Type B pancreatic cell (in vitro differentiated cells): ENCODE data around the gene BST2. TPM values are rescaled to one million over a fixed set of nuclear protein-coding genes. Genes with fewer than 3 reads are reported as not detected.

ENCODE experiments used
- DNase-seq: peaks from one replicate; pipeline ENCODE4 v3.0.0; 2021; ENCODE audit warnings: mixed read lengths; ENCODE audit not compliant: unreplicated experiment; ENCODE audit errors: extremely low spot score
- H3K27ac Mint-ChIP-seq: 2 replicates; pipeline ENCODE4 v1.8.0; 2021; ENCODE audit warnings: mild to moderate bottlenecking, mixed read lengths
- H3K27me3 Mint-ChIP-seq: 2 replicates; pipeline ENCODE4 v1.8.0; 2021; ENCODE audit warnings: mixed read lengths
- H3K36me3 Mint-ChIP-seq: 2 replicates; pipeline ENCODE4 v1.8.0; 2021; ENCODE audit warnings: mixed read lengths
- H3K4me1 Mint-ChIP-seq: one replicate; pipeline ENCODE4 v1.8.0; 2021; ENCODE audit warnings: mixed read lengths; ENCODE audit not compliant: unreplicated experiment
- H3K4me3 Mint-ChIP-seq: 2 replicates; pipeline ENCODE4 v1.8.0; 2021; ENCODE audit warnings: mild to moderate bottlenecking, mixed read lengths
- H3K9me3 Mint-ChIP-seq: 2 replicates; pipeline ENCODE4 v1.8.0; 2021; ENCODE audit warnings: mixed read lengths
- CTCF ChIP-seq: fragments of 200-600 bp; sonication (generic); conservative IDR thresholded peaks from 2 replicates; pipeline ENCODE4 v1.5.0; 2021; ENCODE audit warnings: antibody characterized with exemption, mild to moderate bottlenecking
- total RNA-seq: library from RNA; stranded (reverse); gene quantifications from 2 replicates; pipeline ENCODE4 v1.2.1, GENCODE V29; 2021; ENCODE audit warnings: low replicate concordance

BST2 gene
- total RNA-seq, 1 donor from 2014 or later, result 2.5 TPM

GRCh38 chr19:17435218-17435617 lies 29.8 kb upstream of the BST2 start:
- Mint-ChIP-seq H3K27me3 (no peaks in the 10 kb centered on the region), H3K9me3 (no peaks in the 10 kb centered on the region), H3K36me3 (no peaks in the 10 kb centered on the region), H3K4me1 (no peaks in the 10 kb centered on the region), H3K4me3 (no peak overlapping the region), H3K27ac (no peak overlapping the region)
- DNase-seq, result no peak
- TF ChIP-seq CTCF, result no peak

- no peak for TF ChIP-seq CTCF
- Mint-ChIP-seq H3K4me3 (no peak overlapping the region), H3K36me3 (no peaks in the 10 kb centered on the region)
These were observed 26.0 kb upstream of the BST2 start for GRCh38 chr19:17431417-17431816.

GRCh38 chr19:17429641-17430113 lies 24.2 kb upstream of the BST2 start:
- Mint-ChIP-seq H3K27me3 (no peaks in the 10 kb centered on the region), H3K36me3 (no peaks in the 10 kb centered on the region), H3K4me1 (no peaks in the 10 kb centered on the region), H3K27ac (no peak overlapping the region), H3K4me3 (no peak overlapping the region), H3K9me3 (no peaks in the 10 kb centered on the region)
- no peak for DNase-seq
- no peak for TF ChIP-seq CTCF

More at GRCh38 chr19:17431417-17431816, 26.0 kb upstream of the BST2 start:
- no peaks in the 10 kb centered on the region for H3K4me1 Mint-ChIP-seq
- DNase-seq, result no peak
- H3K9me3 Mint-ChIP-seq, result no peaks in the 10 kb centered on the region
- no peak overlapping the region for H3K27ac Mint-ChIP-seq
- no peaks in the 10 kb centered on the region for H3K27me3 Mint-ChIP-seq

GRCh38 chr19:17424743-17425365 lies 19.4 kb upstream of the BST2 start:
- TF ChIP-seq CTCF, result peak; percentile 72
- Mint-ChIP-seq H3K9me3 (no peaks in the 10 kb centered on the region), H3K4me1 (peaks cover 5% of the 10 kb centered on the region), H3K4me3 (peak overlapping the region; percentile 54), H3K36me3 (no peaks in the 10 kb centered on the region), H3K27ac (no peak overlapping the region), H3K27me3 (no peaks in the 10 kb centered on the region)
- peak; percentile 78 for DNase-seq

- Mint-ChIP-seq H3K4me3 (no peak overlapping the region), H3K4me1 (peaks cover 13% of the 10 kb centered on the region), H3K36me3 (no peaks in the 10 kb centered on the region), H3K27me3 (peaks cover 4% of the 10 kb centered on the region), H3K27ac (no peak overlapping the region), H3K9me3 (no peaks in the 10 kb centered on the region)
- no peak for TF ChIP-seq CTCF
- DNase-seq, result no peak
These were observed 18.2 kb upstream of the BST2 start for GRCh38 chr19:17423429-17424208.
